ENCODE data around the gene ITFG2. TPM values are rescaled to one million over a fixed set of nuclear protein-coding genes. Genes with fewer than 3 reads are reported as not detected.
A peak's percentile ranks its signal among the peaks of the same experiment; 100 is the strongest.

ITFG2 gene
- total RNA-seq, 2 donors from 2014 or later: 33.8 to 38.4 TPM

- Histone ChIP-seq H3K4me3 (peak overlapping the region; percentile 92), H3K27ac (peak overlapping the region; percentile 91 to 95), H3K9me3 (no peaks in the 10 kb centered on the region), H3K4me1 (ENCODE audit: control insufficient read depth in 1 of 2, low read depth in 2 of 2) (peaks cover 8 to 18% of the 10 kb centered on the region in 2 donors), H3K27me3 (replicated peaks; ENCODE audit: insufficient read depth) (no peaks in the 10 kb centered on the region), H3K36me3 (peaks cover under 1% of the 10 kb centered on the region)
- no peak for TF ChIP-seq CTCF (IDR thresholded peaks at IDR 0.05)
- no peak for DNase-seq (ENCODE audit: low spot score)
- no peak for ATAC-seq (ENCODE audit: insufficient number of reproducible peaks, low FRiP score, low read depth)
These were observed 667 bp upstream of the ITFG2 start for GRCh38 chr12:2811801-2812200.

GRCh38 chr12:2813214-2814185 is 1.0 kb downstream of the ITFG2 start:
- H3K27ac ChIP-seq: peak overlapping the region; percentile 91 to 95
- no peak for DNase-seq (ENCODE audit: low spot score)
- peaks cover 8 to 18% of the 10 kb centered on the region in 2 donors for H3K4me1 ChIP-seq (ENCODE audit: control insufficient read depth in 1 of 2, low read depth in 2 of 2)
- H3K9me3 ChIP-seq: no peaks in the 10 kb centered on the region
- TF ChIP-seq CTCF (IDR thresholded peaks at IDR 0.05): peak; percentile 44
- H3K27me3 ChIP-seq (replicated peaks; ENCODE audit: insufficient read depth): no peaks in the 10 kb centered on the region
- H3K4me3 ChIP-seq: peak overlapping the region; percentile 92
- ATAC-seq (ENCODE audit: insufficient number of reproducible peaks, low FRiP score, low read depth): no peak
- H3K36me3 ChIP-seq: peaks cover 18% of the 10 kb centered on the region

- peaks cover 69% of the 10 kb centered on the region for H3K36me3 ChIP-seq
These were observed 7.3 kb downstream of the ITFG2 start for GRCh38 chr12:2819810-2820209.

GRCh38 chr12:2820432-2820831 is 8.0 kb downstream of the ITFG2 start:
- no peak for TF ChIP-seq CTCF (IDR thresholded peaks at IDR 0.05)
- no peaks in the 10 kb centered on the region for H3K27me3 ChIP-seq (replicated peaks; ENCODE audit: insufficient read depth)
- H3K9me3 ChIP-seq: no peaks in the 10 kb centered on the region
- no peak overlapping the region for H3K4me3 ChIP-seq
- H3K27ac ChIP-seq: no peak overlapping the region
- DNase-seq (ENCODE audit: low spot score) (no peak), ATAC-seq (ENCODE audit: insufficient number of reproducible peaks, low FRiP score, low read depth) (no peak)
- H3K36me3 ChIP-seq: peaks cover 75% of the 10 kb centered on the region
- H3K4me1 ChIP-seq (ENCODE audit: control insufficient read depth in 1 of 2, low read depth in 2 of 2): no peaks in the 10 kb centered on the region

More at GRCh38 chr12:2819810-2820209, 7.3 kb downstream of the ITFG2 start:
- Histone ChIP-seq H3K4me1 (ENCODE audit: control insufficient read depth in 1 of 2, low read depth in 2 of 2) (no peaks in the 10 kb centered on the region), H3K9me3 (no peaks in the 10 kb centered on the region), H3K27me3 (replicated peaks; ENCODE audit: insufficient read depth) (no peaks in the 10 kb centered on the region), H3K27ac (no peak overlapping the region), H3K4me3 (no peak overlapping the region)
- no peak for DNase-seq (ENCODE audit: low spot score)
- TF ChIP-seq CTCF (IDR thresholded peaks at IDR 0.05): no peak
- ATAC-seq (ENCODE audit: insufficient number of reproducible peaks, low FRiP score, low read depth): no peak

- no peaks in the 10 kb centered on the region for H3K27me3 ChIP-seq (replicated peaks; ENCODE audit: insufficient read depth)
- H3K4me1 ChIP-seq (ENCODE audit: control insufficient read depth in 1 of 2, low read depth in 2 of 2): no peaks in the 10 kb centered on the region
- H3K36me3 ChIP-seq: peaks cover 72% of the 10 kb centered on the region
- H3K4me3 ChIP-seq: no peak overlapping the region
- no peak for DNase-seq (ENCODE audit: low spot score)
- H3K27ac ChIP-seq: no peak overlapping the region
- no peak for ATAC-seq (ENCODE audit: insufficient number of reproducible peaks, low FRiP score, low read depth)
- no peaks in the 10 kb centered on the region for H3K9me3 ChIP-seq
- TF ChIP-seq CTCF (IDR thresholded peaks at IDR 0.05): no peak
These were observed 11.0 kb downstream of the ITFG2 start for GRCh38 chr12:2823483-2823882.

Measured in thoracic aorta (tissue), 2 donors.